ENCODE results near the gene ABLIM1.
A peak's percentile ranks its signal among the peaks of the same experiment; 100 is the strongest.

The ABLIM1 gene

DNA sequence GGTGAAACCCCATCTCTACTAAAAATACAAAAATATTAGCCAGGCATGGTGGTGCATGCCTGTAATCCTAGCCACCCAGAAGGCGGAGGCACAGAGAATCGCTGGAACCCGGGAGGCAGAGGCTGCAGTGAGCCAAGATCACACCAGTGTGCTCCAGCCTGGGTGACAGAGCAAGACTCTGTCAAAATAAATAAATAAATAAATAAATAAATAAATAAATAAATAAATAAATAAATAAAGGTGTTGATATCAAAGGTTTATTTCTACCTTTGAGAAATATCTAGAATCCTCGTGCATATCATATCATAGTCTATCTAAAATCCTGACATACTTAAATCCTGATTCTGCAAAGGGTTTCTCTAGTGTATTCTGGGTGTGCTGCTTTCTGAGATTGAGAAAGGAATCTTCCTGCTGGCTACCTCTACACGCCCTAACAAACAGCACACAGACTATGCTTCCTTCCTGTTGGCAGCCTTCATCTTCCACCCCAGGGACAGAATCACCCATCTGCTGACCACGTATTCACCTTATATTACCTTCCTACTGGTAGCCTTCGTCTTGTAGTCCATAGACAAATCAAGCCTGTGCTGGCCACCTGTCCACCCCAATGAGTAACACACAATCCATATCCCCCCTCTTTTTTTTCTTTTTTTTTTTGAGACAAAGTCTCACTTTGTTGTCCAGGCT is 8.7 kb downstream of the ABLIM1 start:
- peak; percentile 59 for DNase-seq
- H3K9me3 ChIP-seq (ENCODE audit: severe bottlenecking), result no peaks in the 10 kb centered on the region
- H3K4me3 ChIP-seq (ENCODE audit: low read depth, low read length), result no peak overlapping the region
- H3K27me3 ChIP-seq (ENCODE audit: insufficient read depth, low read depth, severe bottlenecking), result no peaks in the 10 kb centered on the region
- H3K27ac ChIP-seq, result peak overlapping the region; percentile 50
- H3K36me3 ChIP-seq, result no peaks in the 10 kb centered on the region
- no peak for TF ChIP-seq CTCF (IDR thresholded peaks at IDR 0.05; ENCODE audit: low read depth, low read length)

DNA sequence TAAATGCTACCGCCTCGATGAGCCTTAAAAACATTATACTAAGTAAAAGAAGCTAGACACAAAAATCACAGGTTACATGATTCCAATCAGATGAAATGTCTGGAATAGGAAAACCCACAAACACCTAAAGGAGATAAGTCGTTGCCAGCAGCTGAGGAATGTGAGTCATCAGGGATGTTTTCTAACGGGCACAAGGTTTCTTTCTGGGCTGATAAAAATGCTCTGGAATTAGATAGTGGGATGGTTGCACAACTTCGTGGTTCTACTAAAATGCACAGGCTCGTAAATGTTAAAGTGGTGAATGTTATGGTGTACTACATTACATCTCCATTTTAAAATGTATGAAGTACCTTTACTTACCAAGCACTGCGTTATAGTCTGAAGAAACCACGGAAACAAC is 9.7 kb downstream of the ABLIM1 start:
- Histone ChIP-seq H3K27ac (no peak overlapping the region), H3K9me3 (ENCODE audit: severe bottlenecking) (no peaks in the 10 kb centered on the region)
- DNase-seq, result no peak

DNA sequence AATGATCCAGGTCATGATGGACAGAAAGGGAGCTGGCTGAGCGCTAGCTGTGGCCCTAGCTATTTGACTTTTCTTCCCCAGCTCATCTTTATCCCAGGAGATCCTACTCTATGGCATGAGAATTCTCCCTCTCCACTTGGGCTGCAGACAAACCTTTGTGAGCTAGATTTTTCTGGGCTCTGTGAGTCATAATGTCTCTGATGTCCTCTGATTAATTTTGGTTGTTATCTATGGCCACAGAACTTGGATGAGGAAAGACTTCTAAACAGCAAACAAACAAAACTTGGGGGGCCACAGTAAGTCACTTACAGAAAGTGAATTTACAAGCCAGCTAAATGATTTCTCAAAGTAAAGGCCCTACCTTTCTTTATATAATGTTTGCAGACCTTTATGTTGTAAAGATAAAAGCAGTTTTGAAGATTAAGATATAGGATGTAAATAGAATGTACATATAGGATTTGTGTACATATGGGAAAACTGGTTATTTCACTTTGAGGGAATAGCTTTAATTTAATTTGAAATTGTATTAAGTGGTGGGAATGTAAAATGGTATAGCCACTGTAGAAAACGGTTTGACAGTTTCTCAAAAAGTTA is 10.4 kb downstream of the ABLIM1 start:
- H3K36me3 ChIP-seq, result no peaks in the 10 kb centered on the region
- H3K9me3 ChIP-seq (ENCODE audit: severe bottlenecking), result no peaks in the 10 kb centered on the region
- H3K27ac ChIP-seq, result no peak overlapping the region
- no peak for DNase-seq
- no peak for TF ChIP-seq CTCF (IDR thresholded peaks at IDR 0.05; ENCODE audit: low read depth, low read length)
- H3K4me3 ChIP-seq (ENCODE audit: low read depth, low read length), result no peak overlapping the region
- no peaks in the 10 kb centered on the region for H3K27me3 ChIP-seq (ENCODE audit: insufficient read depth, low read depth, severe bottlenecking)

More for the DNA sequence above, 9.7 kb downstream of the ABLIM1 start:
- no peaks in the 10 kb centered on the region for H3K36me3 ChIP-seq
- no peak for TF ChIP-seq CTCF (IDR thresholded peaks at IDR 0.05; ENCODE audit: low read depth, low read length)
- no peaks in the 10 kb centered on the region for H3K27me3 ChIP-seq (ENCODE audit: insufficient read depth, low read depth, severe bottlenecking)
- H3K4me3 ChIP-seq (ENCODE audit: low read depth, low read length), result no peak overlapping the region

DNA sequence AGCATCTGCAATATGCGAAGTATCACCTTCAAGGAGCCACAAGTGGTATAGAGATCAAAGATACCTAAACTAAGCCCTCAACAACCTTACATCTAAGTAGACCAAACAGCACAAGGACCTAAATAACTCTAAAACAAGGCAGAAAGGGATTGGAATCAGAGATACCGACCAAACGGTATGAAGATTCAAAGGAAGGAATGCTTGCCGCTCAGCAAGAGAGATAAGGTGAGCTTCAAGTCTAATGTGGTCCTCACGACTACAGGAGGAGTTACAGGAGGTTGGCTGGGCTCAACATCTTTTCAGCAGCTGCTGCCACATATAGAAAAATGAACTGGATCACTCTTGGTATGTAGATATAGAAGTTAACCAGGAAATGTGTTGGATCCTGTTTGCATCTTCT is 11.6 kb downstream of the ABLIM1 start:
- H3K27ac ChIP-seq, result no peak overlapping the region

DNA sequence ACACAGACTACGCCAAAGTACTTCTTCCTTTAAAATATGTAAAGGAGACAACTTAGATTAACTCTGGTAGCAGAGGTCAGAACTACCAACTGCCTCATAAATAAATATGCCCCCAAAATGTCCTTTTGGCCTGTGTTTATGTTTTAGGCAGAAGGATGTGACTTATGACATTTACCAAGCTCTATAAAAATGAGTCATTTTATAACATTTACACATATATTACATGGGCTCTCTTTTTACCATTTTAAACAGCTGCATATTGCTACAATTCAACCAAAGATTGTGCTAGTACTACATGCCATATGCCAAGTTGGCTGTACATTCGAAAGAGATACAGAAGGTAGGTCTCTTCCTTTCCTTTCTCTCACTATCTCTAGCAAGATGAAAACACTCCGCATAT is 12.4 kb downstream of the ABLIM1 start:
- Histone ChIP-seq H3K27me3 (ENCODE audit: insufficient read depth, low read depth, severe bottlenecking) (no peaks in the 10 kb centered on the region), H3K4me3 (ENCODE audit: low read depth, low read length) (no peak overlapping the region), H3K27ac (no peak overlapping the region), H3K36me3 (no peaks in the 10 kb centered on the region), H3K9me3 (ENCODE audit: severe bottlenecking) (no peaks in the 10 kb centered on the region)
- DNase-seq, result no peak
- TF ChIP-seq CTCF (IDR thresholded peaks at IDR 0.05; ENCODE audit: low read depth, low read length), result no peak

More for the DNA sequence above, 11.6 kb downstream of the ABLIM1 start:
- TF ChIP-seq CTCF (IDR thresholded peaks at IDR 0.05; ENCODE audit: low read depth, low read length), result no peak
- Histone ChIP-seq H3K9me3 (ENCODE audit: severe bottlenecking) (no peaks in the 10 kb centered on the region), H3K27me3 (ENCODE audit: insufficient read depth, low read depth, severe bottlenecking) (no peaks in the 10 kb centered on the region), H3K36me3 (no peaks in the 10 kb centered on the region), H3K4me3 (ENCODE audit: low read depth, low read length) (no peak overlapping the region)
- no peak for DNase-seq
